NCI-H1436 (cell line): Measurements from ENCODE around the gene TRIOBP.
"Not testable (repeated sequence)": the region's sequence is repeated elsewhere in the genome, so short reads cannot be mapped to it uniquely, and the experiment has no call there.

ENCODE experiments used
- DNase-seq: peaks from one replicate; lab custom pipeline; 2025; lab: John Stamatoyannopoulos, UW

Gene TRIOBP, protein sequence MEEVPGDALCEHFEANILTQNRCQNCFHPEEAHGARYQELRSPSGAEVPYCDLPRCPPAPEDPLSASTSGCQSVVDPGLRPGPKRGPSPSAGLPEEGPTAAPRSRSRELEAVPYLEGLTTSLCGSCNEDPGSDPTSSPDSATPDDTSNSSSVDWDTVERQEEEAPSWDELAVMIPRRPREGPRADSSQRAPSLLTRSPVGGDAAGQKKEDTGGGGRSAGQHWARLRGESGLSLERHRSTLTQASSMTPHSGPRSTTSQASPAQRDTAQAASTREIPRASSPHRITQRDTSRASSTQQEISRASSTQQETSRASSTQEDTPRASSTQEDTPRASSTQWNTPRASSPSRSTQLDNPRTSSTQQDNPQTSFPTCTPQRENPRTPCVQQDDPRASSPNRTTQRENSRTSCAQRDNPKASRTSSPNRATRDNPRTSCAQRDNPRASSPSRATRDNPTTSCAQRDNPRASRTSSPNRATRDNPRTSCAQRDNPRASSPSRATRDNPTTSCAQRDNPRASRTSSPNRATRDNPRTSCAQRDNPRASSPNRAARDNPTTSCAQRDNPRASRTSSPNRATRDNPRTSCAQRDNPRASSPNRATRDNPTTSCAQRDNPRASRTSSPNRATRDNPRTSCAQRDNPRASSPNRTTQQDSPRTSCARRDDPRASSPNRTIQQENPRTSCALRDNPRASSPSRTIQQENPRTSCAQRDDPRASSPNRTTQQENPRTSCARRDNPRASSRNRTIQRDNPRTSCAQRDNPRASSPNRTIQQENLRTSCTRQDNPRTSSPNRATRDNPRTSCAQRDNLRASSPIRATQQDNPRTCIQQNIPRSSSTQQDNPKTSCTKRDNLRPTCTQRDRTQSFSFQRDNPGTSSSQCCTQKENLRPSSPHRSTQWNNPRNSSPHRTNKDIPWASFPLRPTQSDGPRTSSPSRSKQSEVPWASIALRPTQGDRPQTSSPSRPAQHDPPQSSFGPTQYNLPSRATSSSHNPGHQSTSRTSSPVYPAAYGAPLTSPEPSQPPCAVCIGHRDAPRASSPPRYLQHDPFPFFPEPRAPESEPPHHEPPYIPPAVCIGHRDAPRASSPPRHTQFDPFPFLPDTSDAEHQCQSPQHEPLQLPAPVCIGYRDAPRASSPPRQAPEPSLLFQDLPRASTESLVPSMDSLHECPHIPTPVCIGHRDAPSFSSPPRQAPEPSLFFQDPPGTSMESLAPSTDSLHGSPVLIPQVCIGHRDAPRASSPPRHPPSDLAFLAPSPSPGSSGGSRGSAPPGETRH (N-terminal part only)

DNA sequence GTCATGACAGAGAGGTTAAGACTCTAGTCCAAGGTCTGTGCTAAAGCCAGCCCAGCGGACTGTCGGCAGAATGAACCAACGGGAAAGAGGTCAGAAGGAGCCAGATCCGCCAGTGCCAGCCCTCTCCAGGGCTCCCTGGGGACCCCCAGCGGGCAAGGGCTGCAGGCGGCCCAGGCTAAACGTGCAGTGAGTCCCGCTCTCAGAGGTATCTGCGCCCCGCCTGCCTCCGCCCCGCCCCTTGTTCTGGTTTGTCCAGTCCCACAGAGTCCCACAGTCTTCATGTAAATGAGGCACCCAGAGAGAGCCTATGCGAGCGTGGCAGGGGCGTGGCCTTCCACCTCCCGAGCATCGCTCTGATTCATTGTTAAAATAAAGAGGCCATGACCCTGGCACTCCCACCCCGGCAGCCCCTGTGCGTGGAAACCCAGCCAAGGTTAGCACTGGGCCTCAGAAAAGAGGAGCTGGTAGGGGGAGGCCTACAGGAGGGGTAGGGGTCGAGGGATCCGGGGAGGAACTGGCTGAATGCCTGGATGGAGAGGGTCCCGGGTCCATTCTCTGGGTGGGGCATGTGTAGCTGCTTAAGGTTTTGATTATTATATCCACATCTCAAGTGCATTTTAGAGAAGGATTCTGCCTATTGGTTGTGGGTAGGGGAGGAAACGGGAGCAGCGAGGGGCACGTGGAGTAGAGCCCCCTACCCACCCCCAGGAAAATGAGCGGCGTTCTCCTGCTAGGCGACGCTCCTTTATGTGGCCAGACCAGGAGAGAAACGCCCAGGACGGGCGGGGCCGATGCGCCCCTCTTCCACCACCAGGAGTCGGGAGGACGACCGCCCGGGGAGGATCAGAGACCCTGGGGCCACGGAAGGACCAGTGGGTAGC, at the start of gene TRIOBP:
Gene TRIOBP (plus strand): TSS at position 392 of the 881 bp plus-strand sequence. CDS start 4,318 bp downstream, outside the sequence.
- peak; percentile 98 for DNase-seq

DNA sequence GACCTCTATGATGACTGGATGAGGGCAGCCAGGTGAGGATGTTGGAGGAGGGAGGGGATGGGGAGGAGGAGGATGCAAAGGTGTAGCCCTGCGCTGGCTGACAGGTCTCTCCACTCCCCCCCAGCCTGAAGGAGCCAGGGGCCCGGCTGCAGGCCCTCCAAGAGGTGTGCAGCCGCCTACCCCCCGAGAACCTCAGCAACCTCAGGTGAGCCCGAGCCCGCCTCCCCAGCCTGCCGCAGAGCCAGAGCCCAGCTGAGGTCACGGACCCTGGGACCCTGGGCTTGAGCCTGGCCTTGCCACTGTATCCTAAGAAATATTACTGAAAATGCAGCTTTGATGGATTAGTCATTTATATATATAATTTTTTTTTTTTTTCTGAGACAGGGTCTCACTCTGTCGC, 49.5 kb upstream of the TRIOBP start:
- no peak for DNase-seq

DNA sequence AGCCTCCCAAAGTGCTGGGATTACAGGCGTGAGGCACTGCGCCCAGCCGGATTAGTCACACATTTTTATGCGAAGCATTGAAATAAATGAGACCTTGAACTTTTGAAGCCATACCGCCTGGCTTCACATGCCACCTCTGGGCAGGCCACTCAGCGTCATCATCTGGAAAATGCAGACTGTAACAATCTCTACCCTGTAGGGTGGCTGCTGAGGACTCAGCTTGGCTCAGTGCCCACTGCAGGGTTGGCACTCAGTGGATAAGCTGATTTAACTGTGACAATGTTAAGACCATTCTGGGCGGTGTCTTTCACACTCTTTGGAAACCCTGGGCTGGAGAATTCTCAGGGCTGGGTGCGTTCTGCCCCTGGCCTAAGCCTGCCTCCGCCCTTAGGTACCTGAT, 48.9 kb upstream of the TRIOBP start:
- no peak for DNase-seq

DNA sequence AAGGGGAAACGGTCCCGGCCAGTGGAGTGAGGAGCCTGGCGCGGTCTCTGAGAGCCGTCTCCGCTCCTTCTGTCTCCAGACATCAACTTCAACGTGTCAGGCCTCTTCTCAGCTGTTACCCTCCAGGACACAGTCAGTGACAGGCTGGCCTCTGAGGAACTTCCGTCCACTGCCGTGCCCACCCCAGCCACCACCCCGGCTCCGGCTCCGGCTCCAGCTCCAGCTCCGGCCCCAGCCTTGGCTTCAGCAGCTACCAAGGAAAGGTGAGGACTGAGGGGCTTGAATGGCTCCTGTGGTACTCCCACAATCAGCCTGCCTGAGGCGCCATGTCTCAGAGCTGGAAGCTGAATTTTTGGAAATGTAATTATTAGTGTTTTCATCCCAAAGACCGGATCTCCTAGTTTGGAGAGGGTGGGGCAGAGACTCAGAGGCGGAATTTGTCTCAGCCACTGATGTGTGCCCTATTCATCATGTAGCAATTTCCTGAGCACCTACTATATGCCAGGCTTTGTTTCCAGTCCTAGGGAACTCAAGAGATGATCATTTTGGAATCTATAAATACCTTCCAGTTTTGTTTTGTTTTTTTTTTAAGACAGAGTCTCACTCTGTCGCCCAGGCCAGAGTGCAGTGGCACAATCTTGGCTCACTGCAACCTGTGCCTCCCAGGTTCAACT, 46.2 kb upstream of the TRIOBP start:
- DNase-seq, result no peak

DNA sequence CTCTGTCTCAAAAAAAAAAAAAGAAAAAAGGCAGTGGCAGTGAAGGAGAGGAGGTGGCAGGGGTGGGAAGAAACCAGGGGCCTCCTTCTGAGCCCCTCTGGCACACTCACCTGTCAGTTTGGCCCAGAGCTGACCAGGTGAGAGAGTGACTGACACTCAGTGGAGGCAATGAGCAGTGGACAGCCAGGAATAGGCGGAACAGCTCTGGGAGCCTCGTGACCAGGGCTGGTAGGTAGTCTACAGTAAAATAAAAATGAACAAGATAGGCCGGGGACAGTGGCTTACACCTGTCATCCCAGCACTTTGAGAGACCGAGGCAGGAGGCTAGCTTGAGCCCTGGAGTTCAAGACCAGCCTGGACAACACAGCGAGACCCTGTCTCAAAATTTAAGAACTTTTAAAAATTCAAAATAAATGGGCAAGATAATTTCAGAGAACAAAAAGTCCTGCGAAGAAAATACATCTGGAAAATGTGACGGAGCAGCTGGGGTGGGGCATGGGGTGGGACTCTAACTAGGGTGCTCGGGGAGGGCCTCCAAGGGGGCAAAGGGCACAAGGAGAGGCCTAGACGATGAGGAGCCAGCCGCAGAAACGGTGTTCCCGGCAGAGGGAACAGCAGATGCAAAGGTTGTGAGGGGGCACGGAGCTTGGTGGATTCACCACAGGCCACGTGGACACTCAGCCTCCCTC, 42.1 kb upstream of the TRIOBP start:
- no peak for DNase-seq

DNA sequence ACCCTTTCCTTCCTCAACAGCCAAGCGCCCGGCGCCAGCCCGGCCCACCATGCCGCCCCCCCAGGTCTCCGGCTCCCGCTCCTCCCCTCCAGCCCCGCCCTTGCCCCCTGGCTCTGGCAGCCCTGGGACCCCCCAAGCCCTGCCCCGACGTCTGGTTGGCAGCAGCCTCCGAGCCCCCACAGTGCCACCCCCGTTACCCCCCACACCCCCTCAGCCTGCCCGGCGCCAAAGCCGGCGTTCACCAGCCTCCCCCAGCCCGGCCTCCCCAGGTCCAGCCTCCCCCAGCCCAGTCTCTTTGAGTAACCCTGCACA, 41.6 kb upstream of the TRIOBP start:
- no peak for DNase-seq

DNA sequence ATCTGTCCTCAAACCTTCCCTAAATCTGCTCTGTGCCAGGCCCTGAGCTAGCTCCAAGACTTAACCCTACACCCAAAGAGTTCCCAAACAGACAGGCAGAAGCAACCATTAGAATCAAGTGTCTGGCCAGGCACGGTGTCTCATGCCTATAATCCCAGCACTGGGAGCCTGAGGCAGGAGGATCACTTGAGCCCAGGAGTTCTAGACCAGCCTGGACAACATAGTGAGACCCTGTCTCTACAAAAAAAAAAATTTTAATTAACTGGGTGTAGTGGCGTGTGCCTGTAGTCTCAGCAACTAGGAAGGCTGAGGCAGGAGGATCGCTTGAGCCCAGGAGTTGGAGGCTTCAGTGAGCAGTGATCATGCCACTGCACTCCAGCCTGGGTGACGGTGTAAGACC, 40.3 kb upstream of the TRIOBP start:
- not testable (repeated sequence) for DNase-seq

DNA sequence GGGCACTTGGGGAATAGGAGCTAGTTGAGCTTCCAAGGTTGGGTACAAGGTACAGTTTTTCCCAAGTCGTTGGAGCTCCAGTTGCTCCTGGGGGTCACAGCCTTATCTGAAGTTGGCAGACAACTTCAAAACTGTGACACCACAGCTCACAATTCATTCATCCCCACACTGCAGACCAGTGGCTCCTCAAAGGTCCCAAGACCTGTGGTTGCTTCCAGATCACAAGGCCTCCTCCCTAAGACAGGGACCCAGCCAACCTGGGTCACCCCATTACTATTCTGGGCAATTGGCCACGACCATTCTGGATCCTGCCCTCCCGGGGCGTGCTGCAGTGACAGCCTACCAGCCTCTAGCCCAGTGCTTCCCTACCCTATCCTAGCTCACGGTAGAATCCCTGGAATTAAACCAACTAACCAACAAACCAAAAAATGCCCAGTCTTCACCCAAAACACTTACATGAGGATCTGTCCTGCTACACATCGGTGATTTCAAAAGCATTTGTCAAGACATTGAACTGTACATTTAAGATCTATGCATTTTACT, 39.2 kb upstream of the TRIOBP start:
- DNase-seq, result no peak

DNA sequence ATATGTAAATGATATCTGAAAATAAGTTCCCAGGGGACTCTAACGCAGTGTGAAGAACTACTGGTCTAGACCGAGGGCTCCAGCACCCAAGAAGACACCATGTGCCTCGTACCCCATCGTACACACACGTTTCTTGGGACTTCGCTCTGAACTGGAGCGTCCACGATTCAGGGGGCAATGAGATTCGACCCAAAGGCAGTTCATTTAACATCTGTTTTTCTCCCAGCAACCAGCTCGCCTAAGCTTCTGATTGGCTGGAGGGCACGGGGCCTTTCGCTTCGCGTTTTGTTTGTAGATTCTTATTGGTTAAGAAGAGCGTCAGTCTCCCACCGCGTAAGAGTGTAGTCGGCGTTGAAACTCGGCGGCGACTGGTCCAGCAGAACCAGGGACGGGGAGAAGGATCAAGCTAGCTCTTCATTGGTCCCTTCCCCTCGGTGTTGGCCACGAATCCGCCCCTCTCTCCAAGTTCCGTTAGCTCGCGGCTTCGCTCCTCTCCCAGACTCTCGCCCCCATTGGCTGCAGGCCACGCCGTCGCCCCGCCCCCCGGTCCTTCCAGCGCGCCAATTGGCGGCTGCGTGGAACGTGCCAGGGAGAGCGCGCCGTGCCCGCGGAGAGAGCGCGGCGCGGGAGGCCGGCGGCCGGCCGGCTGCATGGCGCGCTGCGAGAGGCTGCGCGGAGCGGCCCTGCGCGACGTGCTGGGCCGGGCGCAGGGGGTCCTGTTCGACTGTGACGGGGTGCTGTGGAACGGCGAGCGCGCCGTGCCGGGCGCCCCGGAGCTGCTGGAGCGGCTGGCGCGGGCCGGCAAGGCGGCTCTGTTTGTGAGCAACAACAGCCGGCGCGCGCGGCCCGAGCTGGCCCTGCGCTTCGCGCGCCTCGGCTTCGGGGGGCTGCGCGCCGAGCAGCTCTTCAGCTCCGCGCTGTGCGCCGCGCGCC, 38.4 kb upstream of the TRIOBP start, which contains the start of gene PDXP:
Gene PDXP (plus strand): TSS at position 591 of the 933 bp plus-strand sequence. CDS start 60 bp downstream, at position 651.
- peak; percentile 99 for DNase-seq

DNA sequence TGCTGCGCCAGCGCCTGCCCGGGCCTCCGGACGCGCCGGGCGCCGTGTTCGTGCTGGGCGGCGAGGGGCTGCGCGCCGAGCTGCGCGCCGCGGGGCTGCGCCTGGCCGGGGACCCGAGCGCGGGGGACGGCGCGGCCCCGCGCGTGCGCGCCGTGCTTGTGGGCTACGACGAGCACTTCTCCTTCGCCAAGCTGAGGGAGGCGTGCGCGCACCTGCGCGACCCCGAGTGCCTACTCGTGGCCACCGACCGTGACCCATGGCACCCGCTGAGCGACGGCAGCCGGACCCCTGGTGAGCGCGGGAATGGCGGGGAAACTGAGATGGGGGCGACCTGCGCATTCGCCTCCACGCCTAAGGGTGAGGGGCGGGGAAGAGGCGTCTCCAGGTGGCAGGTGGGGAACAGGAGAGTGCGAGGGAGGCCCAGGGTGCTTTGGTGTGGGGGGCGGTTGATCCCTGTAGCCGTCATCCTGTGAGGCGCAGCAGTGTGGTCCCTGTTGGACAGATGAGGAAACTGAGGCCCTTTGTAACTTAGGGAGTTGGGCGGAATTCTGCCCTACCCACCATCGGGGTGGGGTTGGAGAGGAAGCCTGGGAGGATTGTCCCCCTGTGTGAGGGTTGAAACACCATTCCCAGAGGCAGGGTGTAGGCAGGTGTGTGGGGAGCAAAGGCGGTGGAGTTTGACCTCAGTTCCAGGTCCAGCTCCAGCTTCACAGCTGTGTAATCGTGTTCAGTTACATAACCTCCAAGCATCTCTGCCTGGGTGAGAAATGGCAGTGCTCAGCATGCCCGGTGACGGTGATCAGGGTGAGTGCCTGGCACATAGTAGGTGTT, 37.6 kb upstream of the TRIOBP start:
- DNase-seq, result no peak

DNA sequence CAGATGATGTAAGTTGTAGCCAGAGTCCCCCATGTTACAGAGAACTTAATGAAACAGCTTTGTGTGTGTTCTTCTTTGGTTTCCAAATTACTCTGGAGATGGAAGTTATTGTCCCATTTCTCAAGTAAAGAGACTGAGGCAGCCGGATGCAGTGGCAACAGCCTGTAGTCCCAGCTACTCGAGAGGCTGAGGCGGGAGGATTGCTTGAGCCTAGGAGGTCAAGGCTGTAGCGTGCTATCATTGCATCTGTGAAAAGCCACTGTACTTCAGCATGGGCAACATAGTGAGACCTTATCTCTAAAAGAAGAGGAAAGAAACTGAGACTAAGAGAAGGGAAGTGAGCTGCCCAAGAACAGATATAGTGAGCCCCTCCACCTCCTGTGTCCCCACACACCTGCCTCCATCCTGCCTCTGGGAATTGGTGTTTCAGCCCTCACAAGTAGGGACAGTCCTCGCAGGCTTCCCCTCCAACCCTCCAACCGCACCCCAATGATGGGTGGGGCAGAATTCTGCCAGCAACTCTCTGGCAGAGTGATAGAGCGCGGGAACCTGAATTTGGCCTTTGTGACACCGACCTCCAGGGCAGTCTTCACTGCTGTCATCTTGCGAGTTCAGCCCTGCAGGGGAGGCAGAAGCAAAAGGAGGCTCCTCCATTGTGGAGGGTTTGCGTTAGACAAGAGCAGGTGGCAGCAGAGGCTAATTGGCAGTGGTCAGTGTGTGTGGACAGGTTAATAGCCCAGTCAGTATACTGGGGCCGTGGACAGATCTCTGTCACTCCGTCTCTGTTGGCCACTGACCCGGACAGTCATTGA, 36.7 kb upstream of the TRIOBP start:
- DNase-seq, result no peak

DNA sequence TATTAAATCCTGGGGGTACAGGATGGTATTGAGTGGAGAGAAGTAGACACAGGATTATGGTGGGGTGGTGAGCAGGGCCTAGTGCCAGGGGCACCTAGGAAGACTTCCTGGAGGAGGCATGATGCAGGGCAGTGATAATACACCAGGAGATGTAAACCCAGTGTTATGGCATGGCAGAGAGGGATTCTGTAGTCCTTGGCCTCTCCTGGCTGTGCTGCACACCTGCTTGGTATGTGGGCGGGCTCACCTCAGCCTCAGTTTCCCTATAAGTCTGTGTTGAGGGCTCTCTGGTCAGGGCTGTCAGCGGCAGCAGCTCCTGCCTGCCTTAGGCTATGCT, 36.2 kb upstream of the TRIOBP start:
- no peak for DNase-seq

DNA sequence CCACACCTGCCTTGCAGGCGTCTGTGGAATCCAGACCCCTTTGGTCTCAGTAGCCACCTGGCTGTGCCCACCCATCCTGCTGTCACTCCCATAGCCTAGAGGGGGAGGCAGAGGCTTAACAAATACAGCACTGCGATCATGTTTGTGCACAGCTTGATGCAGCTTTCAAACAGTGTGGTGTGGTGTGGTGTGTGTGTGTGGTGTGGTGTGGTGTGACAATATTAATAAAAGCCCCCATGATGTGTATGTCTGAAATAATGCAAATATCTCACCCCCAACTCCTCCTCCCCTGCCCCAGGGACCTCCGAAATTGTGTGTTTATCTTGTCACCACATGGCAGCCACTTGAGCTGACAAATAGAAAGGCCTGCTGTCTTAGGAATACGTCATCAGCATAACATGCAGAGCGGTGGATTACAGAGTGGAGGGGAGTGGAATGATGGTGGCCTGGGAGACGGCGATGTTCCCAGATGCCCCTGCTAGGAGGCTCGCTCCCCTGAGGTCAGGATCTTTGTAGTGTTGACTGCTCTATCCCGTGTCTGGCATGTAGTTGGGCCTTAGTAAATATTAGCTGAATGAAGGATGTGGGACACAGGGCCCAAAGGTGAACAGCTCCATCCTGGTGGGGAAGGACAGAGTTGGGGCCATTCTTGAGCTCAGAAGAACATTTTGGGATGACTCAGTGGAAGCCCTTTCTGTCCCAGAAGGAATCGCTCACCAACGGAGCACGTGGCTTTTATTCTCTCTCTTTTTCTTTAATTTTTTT, 35.5 kb upstream of the TRIOBP start:
- DNase-seq, result peak; percentile 57

DNA sequence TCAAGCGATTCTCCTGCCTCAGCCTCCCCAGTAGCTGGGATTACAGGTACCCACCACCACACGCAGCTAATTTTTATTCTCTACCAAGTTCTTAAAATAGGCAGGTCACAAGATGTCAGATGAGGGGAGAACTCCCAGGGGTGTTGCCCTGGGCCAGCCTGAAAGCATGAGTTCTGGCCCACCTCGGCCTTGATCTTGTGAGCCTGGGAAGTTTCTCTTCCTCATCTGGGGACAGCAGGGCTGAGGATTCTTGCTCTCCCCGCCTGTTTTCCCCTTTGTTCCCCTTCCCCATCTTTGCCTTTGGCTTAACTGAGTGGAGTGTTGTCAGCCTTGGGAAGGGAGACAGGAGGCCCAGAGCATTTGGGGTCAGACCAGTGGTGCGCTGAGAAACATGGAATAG, 34.8 kb upstream of the TRIOBP start:
- no peak for DNase-seq

DNA sequence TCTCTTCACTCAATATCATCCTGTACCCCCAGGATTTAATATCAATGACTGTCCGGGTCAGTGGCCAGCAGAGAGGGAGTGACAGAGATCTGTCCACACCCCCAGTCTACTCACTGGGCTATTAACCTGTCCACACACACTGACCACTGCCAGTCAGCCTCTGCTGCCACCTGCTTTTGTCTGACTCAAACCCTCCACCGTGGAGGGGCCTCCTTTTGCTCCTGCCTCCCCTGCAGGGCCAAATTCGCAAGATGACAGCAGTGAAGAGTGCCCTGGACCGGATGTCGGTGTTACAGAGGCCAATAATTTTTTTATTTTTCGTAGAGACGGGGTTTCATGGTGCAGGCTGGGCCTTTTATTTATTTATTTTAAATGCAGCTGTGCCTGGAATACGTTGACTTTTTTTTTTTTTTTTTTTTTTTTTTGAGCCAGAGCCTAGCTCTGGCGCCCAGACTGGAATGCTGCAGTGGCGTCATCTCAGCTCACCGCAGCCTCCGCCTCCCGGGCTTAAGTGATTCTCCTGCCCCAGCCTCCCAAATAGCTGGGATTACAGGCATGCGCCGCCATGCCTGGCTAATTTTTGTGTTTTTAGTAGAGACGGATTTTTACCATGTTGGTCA, 33.2 kb upstream of the TRIOBP start:
- DNase-seq, result no peak
